Measurements from ENCODE around the gene TFPI.

TFPI gene

GRCh38 chr2:187485523-187485922 is 68.7 kb downstream of the TFPI start:
- CTCF ChIA-PET, result no interaction called here
- TF ChIP-seq SUZ12 (IDR thresholded peaks at IDR 0.05) (no peak), FOXM1 (IDR thresholded peaks at IDR 0.05; ENCODE audit: borderline replicate concordance) (no peak), BHLHE40 (IDR thresholded peaks at IDR 0.05; ENCODE audit: borderline replicate concordance) (no peak), LEF1 (IDR thresholded peaks at IDR 0.05; ENCODE audit: borderline replicate concordance) (no peak), L3MBTL2 (conservative IDR thresholded peaks at IDR 0.05) (no peak), HDGF (IDR thresholded peaks at IDR 0.05; ENCODE audit: borderline replicate concordance) (no peak), ARNT (IDR thresholded peaks at IDR 0.05) (no peak), CTBP1 (IDR thresholded peaks at IDR 0.05; ENCODE audit: borderline replicate concordance) (no peak), PKNOX1 (IDR thresholded peaks at IDR 0.05) (no peak), SP1 (IDR thresholded peaks at IDR 0.05) (no peak), TARDBP (IDR thresholded peaks at IDR 0.05) (no peak), FOXA1 (IDR thresholded peaks at IDR 0.05) (no peak), NFRKB (IDR thresholded peaks at IDR 0.05) (no peak)
- POLR2A ChIA-PET, result no interaction called here
- no peak for DNase-seq (ENCODE audit: extremely low spot score)

- no peak for TF ChIP-seq PKNOX1 (IDR thresholded peaks at IDR 0.05)
- no peak for TF ChIP-seq HDGF (IDR thresholded peaks at IDR 0.05; ENCODE audit: borderline replicate concordance)
- no peak for TF ChIP-seq SUZ12 (IDR thresholded peaks at IDR 0.05)
- TF ChIP-seq SP1 (IDR thresholded peaks at IDR 0.05), result no peak
- no peak for TF ChIP-seq FOXK2 (IDR thresholded peaks at IDR 0.05)
- no peak for TF ChIP-seq ZNF384 (IDR thresholded peaks at IDR 0.05)
- TF ChIP-seq BHLHE40 (IDR thresholded peaks at IDR 0.05; ENCODE audit: borderline replicate concordance), result no peak
- TF ChIP-seq L3MBTL2 (conservative IDR thresholded peaks at IDR 0.05), result no peak
- TF ChIP-seq FOXA1 (IDR thresholded peaks at IDR 0.05), result no peak
- no peak for TF ChIP-seq ARNT (IDR thresholded peaks at IDR 0.05)
- no peak for TF ChIP-seq NFRKB (IDR thresholded peaks at IDR 0.05)
- no peak for TF ChIP-seq FOXM1 (IDR thresholded peaks at IDR 0.05; ENCODE audit: borderline replicate concordance)
- TF ChIP-seq LEF1 (IDR thresholded peaks at IDR 0.05; ENCODE audit: borderline replicate concordance), result no peak
- TF ChIP-seq TARDBP (IDR thresholded peaks at IDR 0.05), result no peak
- no peak for TF ChIP-seq CTBP1 (IDR thresholded peaks at IDR 0.05; ENCODE audit: borderline replicate concordance)
- TF ChIP-seq ELF4 (IDR thresholded peaks at IDR 0.05), result no peak
- CTCF ChIA-PET, result no interaction called here
- POLR2A ChIA-PET, result no interaction called here
- no peak for DNase-seq (ENCODE audit: extremely low spot score)
Measured at GRCh38 chr2:187483537-187483936, 70.7 kb downstream of the TFPI start.

GRCh38 chr2:187482796-187483195 is 71.4 kb downstream of the TFPI start:
- POLR2A ChIA-PET, result no interaction called here
- CTCF ChIA-PET, result interaction anchor here (0.6 kb wide), 1 partner anchor 17 kb away, joined by 3 read pairs; no protein-coding TSS in a partner anchor
- no peak for DNase-seq (ENCODE audit: extremely low spot score)
- TF ChIP-seq LEF1 (IDR thresholded peaks at IDR 0.05; ENCODE audit: borderline replicate concordance) (no peak), NFRKB (IDR thresholded peaks at IDR 0.05) (no peak), PKNOX1 (IDR thresholded peaks at IDR 0.05) (no peak), HDGF (IDR thresholded peaks at IDR 0.05; ENCODE audit: borderline replicate concordance) (no peak), CTBP1 (IDR thresholded peaks at IDR 0.05; ENCODE audit: borderline replicate concordance) (no peak), BHLHE40 (IDR thresholded peaks at IDR 0.05; ENCODE audit: borderline replicate concordance) (no peak), SP1 (IDR thresholded peaks at IDR 0.05) (no peak), TARDBP (IDR thresholded peaks at IDR 0.05) (no peak), ZNF384 (IDR thresholded peaks at IDR 0.05) (no peak), SUZ12 (IDR thresholded peaks at IDR 0.05) (no peak)

GRCh38 chr2:187481543-187481942 is 72.7 kb downstream of the TFPI start:
- no peak for DNase-seq (ENCODE audit: extremely low spot score)
- TF ChIP-seq HDGF (IDR thresholded peaks at IDR 0.05; ENCODE audit: borderline replicate concordance) (no peak), FOXA1 (IDR thresholded peaks at IDR 0.05) (no peak), SUZ12 (IDR thresholded peaks at IDR 0.05) (no peak)
- ChIA-PET POLR2A (no interaction called here), CTCF (no interaction called here)

- POLR2A ChIA-PET, result no interaction called here
- no peak for TF ChIP-seq BHLHE40 (IDR thresholded peaks at IDR 0.05; ENCODE audit: borderline replicate concordance)
- TF ChIP-seq SUZ12 (IDR thresholded peaks at IDR 0.05), result no peak
- no peak for TF ChIP-seq HDGF (IDR thresholded peaks at IDR 0.05; ENCODE audit: borderline replicate concordance)
- no peak for TF ChIP-seq ZNF384 (IDR thresholded peaks at IDR 0.05)
- TF ChIP-seq FOXA1 (IDR thresholded peaks at IDR 0.05), result no peak
- no peak for TF ChIP-seq ELF4 (IDR thresholded peaks at IDR 0.05)
- TF ChIP-seq SP1 (IDR thresholded peaks at IDR 0.05), result no peak
- no peak for TF ChIP-seq LEF1 (IDR thresholded peaks at IDR 0.05; ENCODE audit: borderline replicate concordance)
- no peak for TF ChIP-seq FOXK2 (IDR thresholded peaks at IDR 0.05)
- TF ChIP-seq L3MBTL2 (conservative IDR thresholded peaks at IDR 0.05), result no peak
- DNase-seq (ENCODE audit: extremely low spot score), result no peak
- CTCF ChIA-PET, result no interaction called here
Measured at GRCh38 chr2:187478719-187479118, 75.5 kb downstream of the TFPI start.

GRCh38 chr2:187477051-187477450 is 77.2 kb downstream of the TFPI start:
- no peak for DNase-seq (ENCODE audit: extremely low spot score)
- TF ChIP-seq FOXA1 (IDR thresholded peaks at IDR 0.05) (no peak), FOXK2 (IDR thresholded peaks at IDR 0.05) (no peak), SUZ12 (IDR thresholded peaks at IDR 0.05) (no peak), CTBP1 (IDR thresholded peaks at IDR 0.05; ENCODE audit: borderline replicate concordance) (no peak), ZNF384 (IDR thresholded peaks at IDR 0.05) (no peak), ARNT (IDR thresholded peaks at IDR 0.05) (no peak), SP1 (IDR thresholded peaks at IDR 0.05) (no peak), LEF1 (IDR thresholded peaks at IDR 0.05; ENCODE audit: borderline replicate concordance) (no peak), BHLHE40 (IDR thresholded peaks at IDR 0.05; ENCODE audit: borderline replicate concordance) (no peak), PKNOX1 (IDR thresholded peaks at IDR 0.05) (no peak), ELF4 (IDR thresholded peaks at IDR 0.05) (no peak), L3MBTL2 (conservative IDR thresholded peaks at IDR 0.05) (no peak), HDGF (IDR thresholded peaks at IDR 0.05; ENCODE audit: borderline replicate concordance) (no peak), NFRKB (IDR thresholded peaks at IDR 0.05) (no peak), TARDBP (IDR thresholded peaks at IDR 0.05) (no peak)
- CTCF ChIA-PET, result no interaction called here
- POLR2A ChIA-PET, result no interaction called here

Measured in HEK293T (cell line).